HG03575 (cell line): Measurements from ENCODE around the gene OSER1.

ENCODE experiments used
- ATAC-seq: cut with Tn5 transposase; IDR thresholded peaks from one replicate; pipeline ENCODE4 v1.9.1; 2021; ENCODE audit not compliant: unreplicated experiment, insufficient number of reproducible peaks, low FRiP score; ENCODE audit errors: extremely low read depth

OSER1 gene

GRCh38 chr20:44231193-44231592 is 20.6 kb upstream of the OSER1 start:
- ATAC-seq: no peak

- ATAC-seq: no peak
Observed at GRCh38 chr20:44228465-44229258, 18.1 kb upstream of the OSER1 start.

- no peak for ATAC-seq
Observed at GRCh38 chr20:44224637-44225036, 14.1 kb upstream of the OSER1 start.

- ATAC-seq: no peak
Observed at GRCh38 chr20:44223721-44224120, 13.2 kb upstream of the OSER1 start.

- ATAC-seq: no peak
Observed at GRCh38 chr20:44222633-44223368, 12.2 kb upstream of the OSER1 start.

- no peak for ATAC-seq
Observed at GRCh38 chr20:44222027-44222426, 11.5 kb upstream of the OSER1 start.

- no peak for ATAC-seq
Observed at GRCh38 chr20:44221368-44221954, 10.9 kb upstream of the OSER1 start.

- no peak for ATAC-seq
Observed at GRCh38 chr20:44219791-44220190, 9.2 kb upstream of the OSER1 start.

- ATAC-seq: no peak
Observed at GRCh38 chr20:44219170-44219730, 8.7 kb upstream of the OSER1 start.

- no peak for ATAC-seq
Observed at GRCh38 chr20:44218446-44218845, 7.9 kb upstream of the OSER1 start.

GRCh38 chr20:44217342-44218092 is 6.9 kb upstream of the OSER1 start:
- ATAC-seq: no peak

GRCh38 chr20:44215125-44215524 is 4.6 kb upstream of the OSER1 start:
- no peak for ATAC-seq

- no peak for ATAC-seq
Observed at GRCh38 chr20:44212792-44213191, 2.2 kb upstream of the OSER1 start.

GRCh38 chr20:44211177-44212039 is 837 bp upstream of the OSER1 start:
- no peak for ATAC-seq

GRCh38 chr20:44209686-44210405 is 725 bp downstream of the OSER1 start:
- no peak for ATAC-seq

GRCh38 chr20:44208770-44209169 is 1.8 kb downstream of the OSER1 start:
- no peak for ATAC-seq

GRCh38 chr20:44208165-44208564 is 2.4 kb downstream of the OSER1 start:
- ATAC-seq: no peak
